ENCODE data around the gene CAMSAP1. TPM values are rescaled to one million over a fixed set of nuclear protein-coding genes. Genes with fewer than 3 reads are reported as not detected.

The CAMSAP1 gene
- total RNA-seq, 4 donors from 2014 or later: 11.8 to 23.4 (median 19.9) TPM

DNA sequence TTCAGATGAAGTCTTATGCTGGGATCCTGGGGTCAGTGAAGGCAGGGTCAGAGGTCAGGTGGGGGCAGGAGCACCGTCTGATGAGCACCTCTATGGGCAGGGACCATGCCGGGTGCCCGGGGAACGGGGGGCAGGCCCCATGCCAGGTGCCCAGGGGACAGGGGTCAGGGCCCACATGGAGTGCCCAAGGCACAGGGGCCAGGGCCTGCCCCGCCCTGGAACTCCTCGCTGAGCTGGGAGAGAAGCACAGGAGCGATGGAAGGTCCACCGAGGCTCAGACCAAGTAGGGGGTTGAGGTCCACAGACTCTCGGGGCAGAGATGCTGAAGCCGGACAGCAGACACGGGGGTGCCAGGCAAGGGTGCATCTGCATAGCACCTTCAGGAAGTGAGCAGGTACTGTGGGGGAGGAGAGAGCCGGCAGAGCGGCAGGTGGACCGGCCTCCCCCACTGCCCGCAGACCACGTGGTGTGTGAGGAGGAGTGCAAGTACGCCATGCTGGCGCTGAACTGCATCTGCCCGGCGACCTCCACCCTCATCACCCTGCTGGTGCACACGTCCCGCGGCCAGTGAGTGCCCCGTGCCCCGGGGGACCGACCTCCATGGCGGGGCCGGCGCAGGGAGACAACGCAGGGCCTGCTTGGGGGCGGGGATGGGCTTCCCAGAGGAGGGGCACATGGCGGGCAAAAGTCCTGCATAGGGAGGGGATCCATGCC lies 137.7 kb downstream of the CAMSAP1 start:
- intact Hi-C loops (cut with DNase I): no loop called here
- H3K36me3 ChIP-seq: no peaks in the 10 kb centered on the region
- H3K27me3 ChIP-seq: no peaks in the 10 kb centered on the region
- H3K4me3 ChIP-seq (replicated peaks in 1 of 3): no peak overlapping the region
- TF ChIP-seq POLR2A (IDR thresholded peaks at IDR 0.05): no peak
- TF ChIP-seq, protein P1, sequence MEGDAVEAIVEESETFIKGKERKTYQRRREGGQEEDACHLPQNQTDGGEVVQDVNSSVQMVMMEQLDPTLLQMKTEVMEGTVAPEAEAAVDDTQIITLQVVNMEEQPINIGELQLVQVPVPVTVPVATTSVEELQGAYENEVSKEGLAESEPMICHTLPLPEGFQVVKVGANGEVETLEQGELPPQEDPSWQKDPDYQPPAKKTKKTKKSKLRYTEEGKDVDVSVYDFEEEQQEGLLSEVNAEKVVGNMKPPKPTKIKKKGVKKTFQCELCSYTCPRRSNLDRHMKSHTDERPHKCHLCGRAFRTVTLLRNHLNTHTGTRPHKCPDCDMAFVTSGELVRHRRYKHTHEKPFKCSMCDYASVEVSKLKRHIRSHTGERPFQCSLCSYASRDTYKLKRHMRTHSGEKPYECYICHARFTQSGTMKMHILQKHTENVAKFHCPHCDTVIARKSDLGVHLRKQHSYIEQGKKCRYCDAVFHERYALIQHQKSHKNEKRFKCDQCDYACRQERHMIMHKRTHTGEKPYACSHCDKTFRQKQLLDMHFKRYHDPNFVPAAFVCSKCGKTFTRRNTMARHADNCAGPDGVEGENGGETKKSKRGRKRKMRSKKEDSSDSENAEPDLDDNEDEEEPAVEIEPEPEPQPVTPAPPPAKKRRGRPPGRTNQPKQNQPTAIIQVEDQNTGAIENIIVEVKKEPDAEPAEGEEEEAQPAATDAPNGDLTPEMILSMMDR (IDR thresholded peaks at IDR 0.05): no peak
- no peak for DNase-seq
- WGBS, 2 donors: 83 to 89% methylated on average over 8 to 30 of the region's 32 CpGs
- no peak overlapping the region for H3K27ac ChIP-seq
- no peaks in the 10 kb centered on the region for H3K4me1 ChIP-seq
- H3K9me3 ChIP-seq: no peaks in the 10 kb centered on the region

DNA sequence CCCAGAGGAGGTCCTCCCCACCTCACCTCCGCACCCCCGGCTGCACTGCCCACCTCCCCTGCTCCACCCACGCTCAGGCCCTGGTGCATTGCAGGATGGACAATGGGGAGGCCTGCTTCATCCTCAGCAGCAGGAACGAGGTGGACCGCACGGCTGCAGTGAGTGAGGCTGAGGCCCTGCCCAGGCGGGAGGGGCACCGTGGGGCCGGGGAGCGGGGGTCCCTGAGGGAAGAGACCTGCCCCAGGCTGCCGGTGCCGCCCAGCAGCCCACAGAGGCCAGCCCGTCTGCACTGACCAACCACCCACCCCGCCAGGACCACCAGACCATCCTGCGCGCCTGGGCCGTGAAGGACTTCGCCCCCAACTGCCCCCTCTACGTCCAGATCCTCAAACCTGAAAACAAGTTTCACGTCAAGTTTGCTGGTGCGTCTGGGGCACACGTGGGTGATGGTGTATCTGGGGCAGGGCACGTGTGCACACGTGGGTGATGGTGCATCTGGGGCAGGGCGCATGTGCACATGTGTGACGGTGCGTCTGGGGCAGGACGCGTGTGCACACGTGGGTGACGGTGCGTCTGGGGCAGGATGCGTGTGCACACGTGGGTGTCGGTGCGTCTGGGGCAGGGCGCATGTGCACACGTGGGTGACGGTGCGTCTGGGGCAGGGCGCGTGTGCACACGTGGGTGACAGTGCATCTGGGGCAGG lies 138.7 kb downstream of the CAMSAP1 start:
- 83 to 90% methylated on average over 27 to 29 of the region's 43 CpGs for WGBS, 2 donors
- DNase-seq: no peak
- Histone ChIP-seq H3K36me3 (no peaks in the 10 kb centered on the region), H3K4me3 (replicated peaks in 1 of 3) (no peak overlapping the region), H3K4me1 (no peaks in the 10 kb centered on the region), H3K27me3 (no peaks in the 10 kb centered on the region), H3K9me3 (no peaks in the 10 kb centered on the region), H3K27ac (no peak overlapping the region)
- intact Hi-C loops (cut with DNase I): no loop called here
- TF ChIP-seq, protein P1 (IDR thresholded peaks at IDR 0.05): no peak
- no peak for TF ChIP-seq POLR2A (IDR thresholded peaks at IDR 0.05)

DNA sequence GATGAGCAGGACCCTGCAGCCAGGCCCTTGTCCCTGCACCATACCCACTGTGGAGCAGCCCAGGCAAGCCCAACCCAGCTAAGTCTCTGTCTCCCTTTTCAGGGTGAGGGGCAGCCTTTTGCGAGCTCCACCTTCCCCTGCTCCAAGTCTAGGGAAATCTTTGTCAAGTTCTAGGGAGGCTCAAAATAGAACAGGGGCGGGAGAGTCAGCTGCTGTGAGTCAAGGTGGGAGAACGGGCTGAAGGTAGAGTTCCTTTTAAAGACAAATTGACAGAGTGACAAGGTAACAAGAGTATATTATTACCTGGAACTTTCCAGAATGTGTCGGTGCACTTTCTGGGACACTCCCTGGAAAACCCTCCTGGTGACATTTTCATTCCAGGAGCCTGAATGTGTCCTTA lies 140.6 kb downstream of the CAMSAP1 start:
- intact Hi-C loops (cut with DNase I): no loop called here
- Histone ChIP-seq H3K4me1 (no peaks in the 10 kb centered on the region), H3K9me3 (no peaks in the 10 kb centered on the region), H3K36me3 (no peaks in the 10 kb centered on the region), H3K27me3 (no peaks in the 10 kb centered on the region), H3K27ac (no peak overlapping the region), H3K4me3 (replicated peaks in 1 of 3) (no peak overlapping the region)
- TF ChIP-seq, protein P1 (IDR thresholded peaks at IDR 0.05): no peak
- no peak for DNase-seq
- WGBS, 2 donors: 95 to 96% methylated on average over 4 of the region's 4 CpGs

DNA sequence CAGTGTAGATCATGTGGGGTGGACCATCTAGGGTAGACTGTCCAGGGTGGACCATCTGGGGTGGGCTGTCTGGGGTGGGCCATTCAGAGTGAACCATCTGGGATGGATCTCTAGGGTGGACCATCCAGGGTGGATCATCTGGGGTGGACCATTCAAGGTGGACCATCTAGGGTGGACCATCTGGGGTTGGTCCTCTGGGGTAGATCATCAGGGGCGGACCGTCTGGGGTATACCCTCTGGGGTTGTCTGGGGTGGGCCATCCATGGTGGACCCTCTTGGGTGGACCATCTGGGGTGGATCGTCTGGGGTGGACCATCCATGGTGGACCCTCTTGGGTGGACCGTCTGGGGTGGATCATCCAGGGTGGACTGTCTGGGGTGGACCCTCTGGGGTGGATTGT lies 141.1 kb downstream of the CAMSAP1 start:
- H3K27ac ChIP-seq: no peak overlapping the region
- no peak for TF ChIP-seq POLR2A (IDR thresholded peaks at IDR 0.05)
- TF ChIP-seq, protein P1 (IDR thresholded peaks at IDR 0.05): no peak
- H3K4me1 ChIP-seq: no peaks in the 10 kb centered on the region
- no peak overlapping the region for H3K4me3 ChIP-seq (replicated peaks in 1 of 3)
- H3K9me3 ChIP-seq: no peaks in the 10 kb centered on the region
- intact Hi-C loops (cut with DNase I): no loop called here
- 92 to 93% methylated on average over 2 to 4 of the region's 4 CpGs for WGBS, 2 donors
- H3K36me3 ChIP-seq: no peaks in the 10 kb centered on the region
- no peaks in the 10 kb centered on the region for H3K27me3 ChIP-seq
- no peak for DNase-seq

DNA sequence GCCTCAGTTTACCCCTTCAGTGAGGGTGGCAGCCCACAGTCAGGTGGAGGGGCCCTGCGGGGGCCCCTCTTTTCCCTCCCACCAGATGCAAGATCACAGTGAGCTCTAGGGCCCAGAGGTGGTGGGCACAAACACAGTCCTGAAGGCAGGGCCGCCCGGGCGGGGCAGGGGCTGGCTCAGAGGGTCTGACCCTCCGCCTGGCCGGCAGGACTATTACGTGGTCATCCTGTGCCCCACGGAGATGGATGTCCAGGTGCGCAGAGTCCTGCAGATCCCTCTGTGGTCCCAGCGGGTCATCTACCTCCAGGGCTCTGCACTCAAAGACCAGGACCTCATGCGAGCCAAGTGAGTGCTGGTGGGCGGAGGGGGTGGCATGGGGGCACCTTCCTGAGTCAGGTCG lies 141.9 kb downstream of the CAMSAP1 start:
- Histone ChIP-seq H3K27ac (no peak overlapping the region), H3K27me3 (no peaks in the 10 kb centered on the region), H3K4me3 (replicated peaks in 1 of 3) (no peak overlapping the region), H3K9me3 (no peaks in the 10 kb centered on the region), H3K4me1 (no peaks in the 10 kb centered on the region), H3K36me3 (no peaks in the 10 kb centered on the region)
- TF ChIP-seq POLR2A (IDR thresholded peaks at IDR 0.05): no peak
- TF ChIP-seq, protein P1 (IDR thresholded peaks at IDR 0.05): no peak
- no peak for DNase-seq
- intact Hi-C loops (cut with DNase I): no loop called here
- WGBS, 2 donors: 95 to 97% methylated on average over 11 to 12 of the region's 13 CpGs
